HG03196 (cell line): ENCODE results near the gene TMEM161B.
"Not testable (repeated sequence)": the region's sequence is repeated elsewhere in the genome, so short reads cannot be mapped to it uniquely, and the experiment has no call there.

Source experiments
- ATAC-seq: cut with Tn5 transposase; IDR thresholded peaks from one replicate; pipeline ENCODE4 v1.9.1; 2021; ENCODE audit not compliant: unreplicated experiment

Gene TMEM161B

GRCh38 chr5:88250010-88250409 is 18.6 kb downstream of the TMEM161B start:
- ATAC-seq, result no peak

GRCh38 chr5:88248743-88249540 is 19.7 kb downstream of the TMEM161B start:
- ATAC-seq, result no peak

- no peak for ATAC-seq
Observed at GRCh38 chr5:88248094-88248493, 20.6 kb downstream of the TMEM161B start.

- ATAC-seq, result no peak
Observed at GRCh38 chr5:88245893-88246244, 22.8 kb downstream of the TMEM161B start.

- ATAC-seq, result no peak
Observed at GRCh38 chr5:88245241-88245892, 23.3 kb downstream of the TMEM161B start.

- no peak for ATAC-seq
Observed at GRCh38 chr5:88244686-88245085, 24.0 kb downstream of the TMEM161B start.

- not testable (repeated sequence) for ATAC-seq
Observed at GRCh38 chr5:88243493-88243892, 25.2 kb downstream of the TMEM161B start.

GRCh38 chr5:88238732-88239131 is 29.9 kb downstream of the TMEM161B start:
- no peak for ATAC-seq

- ATAC-seq, result no peak
Observed at GRCh38 chr5:88236866-88237642, 31.6 kb downstream of the TMEM161B start.

- no peak for ATAC-seq
Observed at GRCh38 chr5:88235828-88236227, 32.8 kb downstream of the TMEM161B start.

- ATAC-seq, result no peak
Observed at GRCh38 chr5:88235346-88235745, 33.3 kb downstream of the TMEM161B start.

GRCh38 chr5:88230546-88231066 is 38.0 kb downstream of the TMEM161B start:
- ATAC-seq, result no peak

GRCh38 chr5:88226881-88227450 is 41.7 kb downstream of the TMEM161B start:
- peak; percentile 70 for ATAC-seq

- ATAC-seq, result no peak
Observed at GRCh38 chr5:88214655-88215054, 54.0 kb downstream of the TMEM161B start.

- ATAC-seq, result no peak
Observed at GRCh38 chr5:88207575-88207974, 61.1 kb downstream of the TMEM161B start.

- ATAC-seq, result no peak
Observed at GRCh38 chr5:88203981-88204750, 64.5 kb downstream of the TMEM161B start.

GRCh38 chr5:88195636-88196035 is 73.0 kb downstream of the TMEM161B start:
- no peak for ATAC-seq

- ATAC-seq, result no peak
Observed at GRCh38 chr5:88193896-88194295, 74.7 kb downstream of the TMEM161B start.

GRCh38 chr5:88190106-88190834 is 78.4 kb downstream of the TMEM161B start:
- ATAC-seq, result no peak

GRCh38 chr5:88189484-88189883 is 79.2 kb downstream of the TMEM161B start:
- ATAC-seq, result not testable (repeated sequence)
